Amniotic stem cell (primary cell): ENCODE results near the gene KCNC1.

Experiments
- DNase-seq: peaks from one replicate; lab custom pipeline; 2025; lab: John Stamatoyannopoulos, UW

The KCNC1 gene

GRCh38 chr11:17714870-17715269, 19.7 kb upstream of the KCNC1 start:
- DNase-seq: no peak

- no peak for DNase-seq
Measured at GRCh38 chr11:17716807-17717206, 17.8 kb upstream of the KCNC1 start.

GRCh38 chr11:17718015-17718414, 16.6 kb upstream of the KCNC1 start:
- DNase-seq: no peak

- no peak for DNase-seq
Measured at GRCh38 chr11:17718510-17718962, 16.0 kb upstream of the KCNC1 start.

- DNase-seq: no peak
Measured at GRCh38 chr11:17719028-17719937, 15.3 kb upstream of the KCNC1 start, which contains the start of gene MYOD1. Gene MYOD1, plus strand, starts transcription at chr11:17719571. Its CDS starts 212 bp downstream, at chr11:17719783.

GRCh38 chr11:17719938-17720795, 14.4 kb upstream of the KCNC1 start:
- no peak for DNase-seq

GRCh38 chr11:17720796-17721171, 13.8 kb upstream of the KCNC1 start:
- no peak for DNase-seq

GRCh38 chr11:17721242-17721999, 13.2 kb upstream of the KCNC1 start:
- no peak for DNase-seq

GRCh38 chr11:17722000-17722643, 12.5 kb upstream of the KCNC1 start:
- no peak for DNase-seq

- no peak for DNase-seq
Measured at GRCh38 chr11:17724020-17724908, 10.3 kb upstream of the KCNC1 start.

GRCh38 chr11:17725174-17725573, 9.4 kb upstream of the KCNC1 start:
- no peak for DNase-seq

GRCh38 chr11:17730137-17730536, 4.4 kb upstream of the KCNC1 start:
- no peak for DNase-seq

GRCh38 chr11:17730608-17731462, 3.7 kb upstream of the KCNC1 start:
- peak; percentile 41 for DNase-seq

- no peak for DNase-seq
Measured at GRCh38 chr11:17733261-17733660, 1.3 kb upstream of the KCNC1 start.

GRCh38 chr11:17734986-17735817, 621 bp downstream of the KCNC1 start:
- peak; percentile 59 for DNase-seq

GRCh38 chr11:17735818-17736578, 1.4 kb downstream of the KCNC1 start:
- no peak for DNase-seq

GRCh38 chr11:17736579-17736893, 2.0 kb downstream of the KCNC1 start:
- DNase-seq: no peak
